GM21360 (cell line): ENCODE data around the gene PLOD1.
"Not testable (repeated sequence)": the region's sequence is repeated elsewhere in the genome, so short reads cannot be mapped to it uniquely, and the experiment has no call there.

ENCODE experiments used
- ATAC-seq: cut with Tn5 transposase; IDR thresholded peaks from one replicate; pipeline ENCODE4 v1.9.1; 2021; ENCODE audit warnings: mild to moderate bottlenecking, moderate library complexity; ENCODE audit not compliant: unreplicated experiment

Gene PLOD1

DNA sequence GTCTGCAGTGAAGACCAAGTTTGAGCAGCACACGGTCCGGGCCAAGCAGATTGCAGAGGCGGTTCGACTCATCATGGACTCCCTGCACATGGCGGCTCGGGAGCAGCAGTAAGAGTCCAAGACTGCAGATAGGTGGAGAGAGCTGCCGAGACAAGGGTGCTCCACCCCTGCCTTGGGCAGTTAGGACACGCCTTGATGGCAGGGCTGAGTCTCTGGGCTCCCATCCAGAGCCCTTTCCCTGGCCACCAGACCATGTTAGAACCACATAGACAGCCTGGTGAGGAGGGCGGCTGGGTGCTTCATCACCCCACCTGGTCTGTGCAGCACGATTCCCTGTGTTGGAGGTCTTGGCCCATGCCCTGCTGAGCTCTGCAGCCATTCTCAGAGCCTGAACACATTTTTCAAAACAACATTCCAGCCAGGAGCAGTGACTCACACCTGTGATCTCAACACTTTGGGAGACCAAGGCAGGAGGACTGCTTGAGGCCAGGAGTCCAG lies 67.5 kb downstream of the PLOD1 start:
- no peak for ATAC-seq

DNA sequence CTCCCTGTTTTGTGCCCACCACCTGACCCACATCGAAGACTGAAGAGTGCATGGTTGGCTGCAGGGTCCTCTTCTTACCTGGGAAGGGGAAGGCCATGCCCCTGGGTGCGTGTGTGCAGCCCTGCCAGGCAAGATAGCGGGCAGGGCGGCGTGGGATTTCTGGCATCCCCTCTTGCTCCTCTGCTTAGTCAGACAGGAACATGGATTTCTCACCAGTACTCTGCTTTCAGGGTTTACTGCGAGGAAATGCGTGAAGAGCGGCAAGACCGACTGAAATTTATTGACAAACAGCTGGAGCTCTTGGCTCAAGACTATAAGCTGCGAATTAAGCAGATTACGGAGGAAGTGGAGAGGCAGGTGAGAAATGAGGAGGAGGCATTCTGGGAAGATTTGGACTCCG lies 69.2 kb downstream of the PLOD1 start:
- ATAC-seq, result no peak

DNA sequence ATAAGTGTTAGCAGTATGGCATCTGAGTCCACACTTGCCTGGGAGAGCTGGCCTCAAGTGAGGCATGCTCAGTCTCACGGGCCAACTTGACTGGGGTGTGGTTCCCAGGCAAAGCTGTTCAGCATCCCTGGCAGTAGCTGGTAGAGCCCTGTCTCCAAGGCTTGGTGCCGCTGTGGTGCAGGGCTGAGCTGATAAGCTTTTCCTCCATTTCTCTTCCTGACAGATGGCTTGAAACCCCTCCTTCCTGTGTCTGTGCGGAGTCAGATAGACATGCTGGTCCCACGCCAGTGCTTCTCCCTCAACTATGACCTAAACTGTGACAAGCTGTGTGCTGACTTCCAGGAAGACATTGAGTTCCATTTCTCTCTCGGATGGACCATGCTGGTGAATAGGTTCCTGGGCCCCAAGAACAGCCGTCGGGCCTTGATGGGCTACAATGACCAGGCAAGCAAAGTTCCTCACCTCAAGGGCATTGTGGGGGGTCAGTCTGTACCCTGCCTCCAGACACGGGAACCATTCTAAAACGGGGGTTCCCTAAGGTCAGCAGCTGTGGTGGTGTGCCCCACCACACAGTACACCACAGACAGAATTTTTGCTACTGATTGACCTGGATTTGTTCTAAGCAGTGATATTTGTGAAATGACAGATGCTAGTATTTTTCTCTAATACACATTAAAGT lies 71.1 kb downstream of the PLOD1 start:
- no peak for ATAC-seq

DNA sequence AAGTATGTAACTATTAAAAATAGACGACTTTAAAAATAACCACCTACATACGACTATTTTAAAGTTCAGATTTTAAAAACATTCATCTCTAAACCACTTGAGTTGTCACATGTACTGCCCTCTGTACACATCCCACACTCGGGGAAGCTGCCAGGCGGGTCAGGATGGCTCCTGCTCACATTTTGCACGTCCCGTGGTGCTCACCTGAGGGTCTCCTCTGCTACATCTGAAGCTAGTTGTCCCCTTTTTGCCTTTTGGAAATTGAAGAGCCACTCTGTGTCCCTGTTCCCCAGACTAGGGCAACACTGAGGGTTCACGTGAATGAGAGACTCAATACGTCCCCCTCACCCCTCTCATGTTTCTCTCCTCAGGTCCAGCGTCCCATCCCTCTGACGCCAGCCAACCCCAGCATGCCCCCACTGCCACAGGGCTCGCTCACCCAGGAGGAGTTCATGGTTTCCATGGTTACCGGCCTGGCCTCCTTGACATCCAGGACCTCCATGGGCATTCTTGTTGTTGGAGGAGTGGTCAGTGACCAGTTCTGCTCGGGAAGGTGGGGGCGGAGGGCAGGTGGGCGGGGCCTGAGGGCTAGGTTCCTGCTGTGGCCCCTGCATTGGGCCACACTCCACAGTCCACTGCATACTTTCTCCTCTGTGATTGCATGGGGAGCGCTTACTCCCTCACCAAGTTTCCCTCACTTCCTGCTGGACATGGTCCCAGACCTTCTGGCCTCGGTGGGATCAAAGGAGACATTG lies 71.8 kb downstream of the PLOD1 start:
- no peak for ATAC-seq

DNA sequence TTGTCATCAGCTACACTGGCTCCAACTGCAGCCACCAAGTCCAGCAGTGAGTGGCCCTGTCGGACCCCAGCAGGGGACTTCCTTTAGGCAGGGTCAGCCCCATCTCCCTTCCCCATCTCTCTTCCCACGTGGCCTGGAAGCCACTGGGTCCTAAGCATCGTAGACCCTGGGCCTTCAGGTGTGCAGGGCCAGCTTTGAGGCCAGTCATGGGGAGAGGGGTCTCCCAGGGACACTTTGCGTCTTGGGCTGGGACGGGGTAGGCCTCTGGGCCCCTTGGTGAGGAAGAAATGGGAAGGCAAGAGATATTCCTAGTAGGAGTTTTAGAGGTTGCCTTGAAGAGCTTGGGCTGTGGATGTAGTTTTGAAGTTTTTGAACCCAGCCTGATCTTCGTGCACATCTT lies 72.7 kb downstream of the PLOD1 start:
- no peak for ATAC-seq

DNA sequence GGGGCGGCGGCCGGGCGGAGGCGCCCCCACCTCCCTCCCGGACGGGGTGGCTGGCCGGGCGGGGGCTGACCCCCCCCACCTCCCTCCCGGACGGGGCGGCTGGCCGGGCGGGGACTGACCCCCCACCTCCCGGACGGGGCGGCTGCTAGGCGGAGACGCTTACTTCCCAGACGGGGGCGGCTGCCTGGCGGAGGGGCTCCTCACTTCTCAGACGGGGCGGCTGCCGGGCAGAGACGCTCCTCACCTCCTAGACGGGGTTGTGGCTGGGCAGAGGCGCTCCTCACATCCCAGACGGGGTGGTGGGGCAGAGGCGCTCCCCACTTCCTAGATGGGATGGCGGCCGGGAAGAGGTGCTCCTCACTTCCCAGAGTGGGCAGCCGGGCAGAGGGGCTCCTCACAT lies 73.8 kb downstream of the PLOD1 start:
- ATAC-seq, result not testable (repeated sequence)

DNA sequence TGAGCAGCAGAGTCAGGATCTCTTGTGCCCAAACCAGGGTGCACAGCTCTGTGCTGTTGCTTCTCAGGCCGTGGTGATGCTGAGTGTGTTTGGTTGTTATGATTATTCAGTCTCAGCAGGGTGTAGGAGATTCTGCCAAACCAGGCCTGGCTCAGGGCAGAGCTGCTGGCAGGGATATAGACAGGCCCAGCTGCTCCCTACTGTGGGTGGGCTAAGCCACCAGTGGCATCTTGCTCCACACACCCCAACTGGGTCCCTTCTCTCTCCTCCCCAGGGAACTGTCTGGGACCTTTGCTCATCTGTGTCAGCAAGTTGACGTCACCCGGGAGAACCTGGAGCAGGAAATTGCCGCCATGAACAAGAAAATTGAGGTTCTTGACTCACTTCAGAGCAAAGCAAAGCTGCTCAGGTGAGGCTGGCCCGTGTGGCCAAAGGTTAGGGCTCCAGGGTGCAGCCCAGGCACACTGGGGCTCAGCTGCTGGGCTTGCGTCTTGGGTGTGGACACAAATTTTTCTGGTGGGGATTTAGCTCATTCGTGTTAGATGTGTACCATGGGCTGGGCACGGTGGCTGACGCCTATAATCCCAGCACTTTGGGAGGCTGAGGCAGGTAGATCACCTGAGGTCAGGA lies 74.9 kb downstream of the PLOD1 start:
- no peak for ATAC-seq

DNA sequence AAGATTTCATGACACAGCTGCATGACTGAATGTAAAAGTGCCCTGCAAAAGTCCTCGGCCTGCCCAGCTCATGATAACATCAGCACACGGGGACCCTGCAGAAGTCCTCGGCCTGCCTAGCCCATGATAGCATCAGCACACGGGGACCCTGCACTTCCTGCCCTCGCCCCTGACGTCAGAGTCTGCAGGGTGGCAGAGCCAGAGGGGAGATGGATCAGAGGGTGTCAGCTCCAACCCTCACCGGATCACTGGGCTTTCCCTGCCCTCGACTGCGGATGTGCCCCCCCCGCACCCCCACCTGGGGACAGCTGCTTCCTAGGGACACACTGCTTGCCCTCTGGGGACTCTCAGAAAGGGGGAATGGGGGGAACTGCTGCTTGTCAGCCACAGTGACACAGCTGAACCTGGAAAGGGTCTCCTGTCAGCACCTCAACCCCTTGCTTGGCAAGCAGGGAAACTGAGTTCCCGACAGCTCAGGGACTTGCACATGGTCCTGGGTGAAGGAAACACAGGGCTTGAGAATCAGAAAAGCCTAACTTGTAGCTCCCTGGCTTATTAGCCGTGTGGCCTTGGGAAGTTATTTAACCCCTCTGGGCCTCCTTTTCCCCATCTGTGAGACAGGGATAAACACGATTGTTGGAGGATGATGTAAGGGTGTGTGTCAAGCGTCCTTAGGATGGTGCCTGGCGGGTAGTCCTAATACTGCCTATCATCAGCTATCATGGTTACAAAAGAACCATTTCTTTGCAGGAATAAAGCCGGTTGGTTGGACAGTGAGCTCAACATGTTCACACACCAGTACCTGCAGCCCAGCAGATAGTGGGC lies 76.4 kb downstream of the PLOD1 start:
- no peak for ATAC-seq

DNA sequence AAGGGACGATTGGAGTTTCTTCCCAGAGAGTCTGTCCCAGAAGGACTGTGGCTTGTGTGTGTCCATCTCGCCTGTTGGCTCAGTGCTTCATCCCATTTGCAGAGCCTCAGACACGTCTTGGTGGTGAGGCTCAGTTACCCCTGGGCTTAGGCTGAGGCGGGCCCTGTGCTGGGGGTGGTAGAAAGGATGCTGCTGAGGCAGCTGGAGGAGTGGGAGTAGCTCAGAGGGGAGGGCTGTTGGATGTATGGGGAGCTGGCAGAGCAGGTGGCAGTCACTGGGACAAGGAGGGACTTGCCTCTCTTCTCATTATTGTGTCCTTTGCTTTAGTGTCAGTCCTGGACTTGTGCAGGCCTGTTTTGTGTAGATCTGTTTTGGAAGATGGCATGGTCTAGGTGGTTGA lies 77.5 kb downstream of the PLOD1 start:
- ATAC-seq, result no peak

DNA sequence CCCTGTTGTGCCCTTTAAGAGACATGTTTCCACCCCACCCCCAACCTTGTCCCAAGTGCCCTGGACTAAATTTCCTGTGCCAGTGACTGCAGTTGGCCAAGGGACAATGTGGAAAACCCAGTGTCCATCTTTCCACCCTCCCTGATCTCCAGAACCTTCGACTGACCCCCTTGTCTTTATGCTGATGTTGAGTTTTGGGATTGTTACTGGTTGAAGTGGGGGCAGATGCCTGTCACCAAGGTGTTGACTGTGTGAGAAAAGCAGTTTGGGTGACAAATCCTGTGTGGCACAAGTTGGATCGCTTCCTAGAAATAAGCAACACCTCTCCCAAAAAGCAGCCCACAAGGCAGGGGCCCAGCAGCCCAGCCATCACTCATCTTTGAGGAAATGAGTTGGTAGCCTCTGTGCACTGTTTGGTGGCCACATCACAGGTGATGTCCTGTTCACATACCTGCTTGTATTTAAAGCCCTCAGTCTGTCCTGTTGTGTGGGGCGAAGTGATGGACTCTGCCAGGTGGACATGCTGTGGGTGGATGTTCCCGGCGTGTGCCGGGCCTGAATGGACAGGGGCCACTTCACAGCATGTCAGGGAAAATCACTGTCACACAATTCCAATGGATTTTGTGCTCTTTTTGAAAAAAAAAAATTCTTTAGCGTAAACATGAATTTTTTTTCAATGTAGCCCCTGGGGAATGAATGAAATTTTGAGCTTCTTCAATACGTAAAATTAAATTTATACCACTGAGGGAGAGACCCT lies 78.2 kb downstream of the PLOD1 start:
- no peak for ATAC-seq

DNA sequence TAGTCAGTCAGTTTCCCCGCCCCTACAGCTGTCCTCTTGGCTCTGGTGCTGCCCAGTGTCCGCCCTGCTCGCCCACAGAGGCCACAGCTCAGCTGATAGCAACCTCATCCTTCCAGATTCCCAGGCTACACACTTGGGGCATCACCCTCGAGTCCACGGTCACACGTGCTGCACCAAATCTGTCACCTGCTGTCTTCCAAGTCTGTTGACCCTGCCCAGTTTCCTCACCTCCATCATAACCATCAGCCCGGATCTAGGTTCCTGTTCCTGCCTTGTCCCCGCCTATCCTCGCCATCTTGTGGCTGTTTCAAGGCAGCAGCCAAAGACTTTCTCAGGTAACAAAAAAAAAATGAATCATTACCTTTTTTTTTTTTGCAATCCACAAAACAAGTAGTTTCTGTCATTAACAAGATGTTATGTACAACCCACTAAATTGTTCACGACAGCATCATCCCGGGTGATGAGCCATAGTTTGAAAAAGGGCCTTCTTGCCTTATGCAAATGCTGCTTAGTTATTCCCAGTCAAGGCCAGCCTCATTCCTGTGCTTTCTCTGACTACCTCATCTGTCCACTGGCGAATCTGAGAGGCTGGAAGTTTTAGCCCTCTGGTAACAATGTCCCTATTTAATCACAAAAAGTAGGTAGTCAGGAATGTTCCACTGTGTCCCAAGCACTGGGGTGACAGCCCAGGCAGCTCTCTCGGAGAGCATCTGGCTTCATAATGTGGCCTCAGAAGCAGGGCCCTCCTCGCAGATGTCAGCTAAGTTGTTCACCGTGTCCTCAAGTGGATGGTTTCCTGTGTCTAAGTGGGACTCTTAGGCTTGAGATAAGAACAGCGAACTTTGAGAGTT lies 79.8 kb downstream of the PLOD1 start:
- no peak for ATAC-seq

DNA sequence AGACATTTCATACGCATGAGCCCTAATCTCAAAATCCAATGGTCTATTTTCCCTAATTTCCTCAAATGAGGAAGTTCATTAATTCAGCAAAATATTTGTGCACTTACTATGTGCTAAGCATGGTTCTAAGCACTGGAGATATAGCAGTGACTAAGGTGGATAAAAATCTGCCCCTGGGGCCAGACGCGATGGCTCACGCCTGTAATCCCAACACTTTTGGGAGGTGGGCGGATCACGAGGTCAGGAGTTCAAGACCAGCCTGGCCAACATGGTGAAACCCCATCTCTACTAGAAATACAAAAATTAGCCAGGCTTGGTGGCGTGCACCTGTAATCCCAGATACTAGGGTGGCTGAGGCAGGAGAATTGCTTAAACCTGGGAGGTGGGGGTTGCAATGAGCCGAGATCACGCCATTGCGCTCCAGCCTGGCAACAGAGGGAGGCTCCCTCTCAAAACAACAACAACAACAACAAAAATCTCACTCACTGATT lies 80.5 kb downstream of the PLOD1 start:
- ATAC-seq, result no peak

DNA sequence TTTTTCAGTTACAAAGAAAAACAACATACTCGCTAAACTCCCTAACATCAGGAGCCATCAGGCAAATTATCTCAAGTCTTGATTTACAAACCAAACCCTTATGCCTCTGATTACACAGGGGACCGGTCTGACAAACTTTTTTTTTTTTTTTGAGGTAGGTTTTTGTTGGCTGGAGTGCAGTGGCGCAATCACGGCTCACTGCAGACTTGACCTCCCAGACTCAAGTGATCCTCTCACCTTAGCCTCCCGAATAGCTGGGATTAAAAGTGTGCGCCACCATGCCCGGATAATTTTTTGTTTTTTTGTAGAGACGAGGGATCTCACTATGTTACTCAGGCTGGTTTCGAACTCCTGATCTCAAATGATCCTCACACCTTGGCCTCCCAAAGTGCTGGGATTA lies 81.0 kb downstream of the PLOD1 start:
- no peak for ATAC-seq

DNA sequence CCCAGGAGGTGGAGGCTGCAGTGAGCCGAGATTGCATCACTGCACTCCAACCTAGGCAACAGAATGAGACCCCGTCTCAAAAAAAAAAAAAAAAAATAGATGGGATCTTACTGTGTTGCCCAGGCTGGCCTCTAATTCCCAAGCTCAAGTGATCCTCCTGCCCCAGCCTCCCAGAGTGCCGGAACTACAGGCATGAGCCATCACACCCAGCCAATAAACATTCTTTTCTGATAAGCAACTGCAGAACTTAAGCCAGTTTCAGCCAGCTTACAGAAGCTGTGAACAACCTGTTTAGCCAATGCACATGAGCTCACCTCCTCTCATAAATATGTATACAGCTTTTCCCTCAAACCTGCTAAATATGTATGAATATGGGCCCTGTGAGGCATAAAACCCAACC lies 81.7 kb downstream of the PLOD1 start:
- ATAC-seq, result no peak

DNA sequence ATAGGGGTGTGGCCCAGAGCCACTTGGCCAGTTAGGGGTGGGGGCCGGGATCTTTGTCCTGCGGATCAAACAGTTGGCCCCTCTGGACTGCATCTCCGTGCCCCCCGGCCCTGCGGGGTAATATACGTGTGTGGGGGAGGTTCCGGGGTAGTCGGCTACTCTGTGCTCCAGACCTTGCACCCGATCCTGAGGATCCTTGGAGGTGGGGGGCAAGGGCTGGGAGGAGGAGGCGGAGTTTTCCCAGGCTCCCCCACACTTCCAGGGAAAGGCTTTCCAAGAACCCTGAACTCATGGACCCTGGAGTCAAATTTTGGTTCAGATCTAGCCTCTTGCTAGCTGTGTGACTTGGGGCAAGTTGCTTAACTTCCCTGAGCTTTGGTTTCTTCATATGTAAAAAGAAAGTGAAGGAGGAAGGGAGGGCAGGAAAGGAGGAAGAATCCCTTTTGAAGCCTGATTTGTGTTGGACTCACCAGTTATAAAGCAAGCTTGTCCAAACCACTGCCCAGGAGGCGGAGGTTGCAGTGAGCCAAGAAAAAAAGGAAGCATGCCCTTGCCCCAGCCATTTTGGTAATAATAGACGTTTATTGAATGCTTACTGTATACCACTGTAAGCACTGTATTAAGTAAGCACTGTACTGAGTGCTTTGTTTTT lies 85.5 kb downstream of the PLOD1 start:
- no peak for ATAC-seq

DNA sequence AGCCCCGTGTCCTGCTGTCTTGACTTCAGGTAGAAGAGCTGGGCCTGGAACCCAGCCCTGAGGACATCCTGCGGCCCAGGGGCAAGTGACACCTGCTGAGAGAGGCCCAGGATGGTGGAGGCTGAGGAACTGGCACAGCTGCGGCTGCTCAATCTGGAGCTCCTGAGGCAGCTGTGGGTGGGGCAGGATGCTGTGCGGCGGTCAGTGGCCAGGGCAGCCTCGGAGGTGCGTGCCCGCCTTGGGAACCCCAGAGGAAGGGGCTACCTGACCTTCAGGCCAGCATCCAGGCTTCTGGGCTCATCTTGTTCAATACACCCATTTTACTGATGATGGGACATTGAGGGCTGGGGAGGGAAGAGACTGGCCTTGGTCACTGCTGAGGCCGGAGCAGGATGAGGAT lies 87.1 kb downstream of the PLOD1 start:
- ATAC-seq, result no peak

DNA sequence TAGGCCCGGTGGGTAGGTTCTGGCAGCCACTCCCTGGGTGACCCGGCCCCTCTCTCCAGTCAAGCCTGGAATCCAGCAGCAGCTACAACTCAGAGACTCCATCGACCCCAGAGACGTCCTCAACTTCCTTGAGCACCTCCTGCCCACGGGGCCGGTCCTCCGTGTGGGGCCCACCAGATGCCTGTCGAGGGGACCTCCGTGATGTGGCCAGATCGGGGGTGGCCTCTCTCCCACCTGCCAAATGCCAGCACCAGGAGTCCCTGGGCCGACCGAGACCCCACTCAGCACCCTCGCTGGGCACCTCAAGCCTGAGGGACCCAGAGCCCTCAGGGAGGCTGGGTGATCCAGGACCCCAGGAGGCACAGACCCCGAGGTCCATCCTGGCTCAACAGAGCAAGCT lies 87.5 kb downstream of the PLOD1 start:
- ATAC-seq, result no peak
